Amniotic epithelial cell (primary cell): ENCODE data around the gene NAP1L4.
"Not testable (repeated sequence)": the region's sequence is repeated elsewhere in the genome, so short reads cannot be mapped to it uniquely, and the experiment has no call there.

Source experiments
- DNase-seq: peaks from one replicate; pipeline ENCODE4 v3.0.0-alpha.2; 2010; ENCODE audit warnings: low read depth

Gene NAP1L4

DNA sequence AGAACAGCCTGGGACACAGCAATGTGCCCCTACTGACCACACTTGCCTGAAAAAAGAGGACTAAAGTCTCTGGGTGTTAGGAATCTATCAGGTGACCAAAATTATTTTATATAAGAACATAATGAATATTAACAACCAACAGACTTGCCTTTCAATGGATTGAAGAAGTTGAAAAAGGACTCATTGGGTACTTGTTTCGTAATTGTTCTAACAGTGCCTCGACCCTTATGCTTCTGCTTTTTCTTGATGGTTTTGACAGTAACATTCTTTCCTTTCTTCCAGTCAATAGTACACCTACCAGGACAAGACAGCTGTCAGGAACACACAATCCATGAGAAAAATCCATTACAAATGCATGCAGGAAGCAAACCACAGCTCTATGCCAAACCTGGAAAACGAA, 33.9 kb downstream of the NAP1L4 start:
- DNase-seq, result no peak

DNA sequence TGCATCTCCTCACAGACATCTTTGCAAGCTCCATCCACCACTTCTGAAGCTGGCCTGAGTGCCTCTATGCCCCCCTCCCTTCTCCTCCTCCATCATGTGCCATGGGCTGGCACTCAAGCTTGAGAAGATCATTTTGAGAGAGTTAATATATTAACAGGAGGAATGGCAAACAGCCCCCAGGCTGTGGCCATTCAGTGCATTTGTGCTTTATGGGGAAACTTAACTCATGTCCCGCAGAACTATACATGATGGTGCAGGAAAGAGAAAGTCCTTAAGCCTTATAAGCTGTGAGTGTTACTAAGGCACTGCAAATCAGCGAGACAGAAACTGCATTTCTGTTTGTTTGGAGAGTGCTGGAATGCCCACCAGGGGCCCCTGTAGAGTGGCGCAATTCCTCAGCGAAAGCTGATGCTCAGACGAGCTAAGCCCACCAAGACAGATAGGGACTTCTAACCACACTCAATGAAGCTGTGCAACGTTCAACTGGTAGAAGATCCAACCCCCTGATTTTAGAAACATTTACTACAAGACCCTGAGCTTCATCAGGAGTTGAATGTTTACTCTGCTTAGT, 36.1 kb downstream of the NAP1L4 start:
- DNase-seq, result peak; percentile 65

DNA sequence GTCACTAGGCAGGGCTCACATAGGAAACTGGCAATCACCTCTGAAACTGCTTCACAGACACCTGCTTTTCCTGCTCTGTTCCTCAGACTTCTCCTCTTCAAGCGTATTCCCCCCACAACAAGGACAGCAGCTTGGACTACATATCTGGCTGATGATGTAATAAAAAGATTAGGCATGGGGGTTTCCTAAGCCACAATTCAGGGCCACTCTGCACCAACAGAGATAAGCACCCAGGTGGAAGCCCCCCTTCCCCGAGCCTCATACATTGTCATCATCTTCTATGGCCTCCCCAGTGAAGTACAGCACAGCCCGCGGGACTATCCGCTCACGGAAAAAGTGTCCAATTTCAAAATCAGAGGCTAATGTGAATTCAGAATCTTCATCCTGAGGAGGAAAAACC, 37.9 kb downstream of the NAP1L4 start:
- peak; percentile 70 for DNase-seq

DNA sequence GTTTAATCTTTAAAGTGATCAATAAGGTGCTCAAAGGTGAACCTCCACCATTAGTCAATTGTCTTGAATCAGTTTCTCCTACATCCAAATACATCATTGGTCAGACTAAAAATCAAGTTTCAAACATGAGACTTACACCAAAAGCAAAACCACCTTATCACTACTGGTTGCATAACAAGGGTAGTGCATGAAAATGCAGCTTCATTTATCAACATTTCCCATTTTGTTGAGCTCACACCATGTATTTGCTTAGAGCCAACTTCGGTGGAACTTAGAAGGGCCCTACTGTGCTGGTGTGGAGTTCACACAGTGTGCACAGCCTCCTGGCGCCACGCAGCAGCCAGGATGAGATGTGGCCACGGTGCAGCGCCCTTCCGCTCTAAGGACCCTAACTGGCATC, 39.8 kb downstream of the NAP1L4 start:
- DNase-seq, result peak; percentile 37

DNA sequence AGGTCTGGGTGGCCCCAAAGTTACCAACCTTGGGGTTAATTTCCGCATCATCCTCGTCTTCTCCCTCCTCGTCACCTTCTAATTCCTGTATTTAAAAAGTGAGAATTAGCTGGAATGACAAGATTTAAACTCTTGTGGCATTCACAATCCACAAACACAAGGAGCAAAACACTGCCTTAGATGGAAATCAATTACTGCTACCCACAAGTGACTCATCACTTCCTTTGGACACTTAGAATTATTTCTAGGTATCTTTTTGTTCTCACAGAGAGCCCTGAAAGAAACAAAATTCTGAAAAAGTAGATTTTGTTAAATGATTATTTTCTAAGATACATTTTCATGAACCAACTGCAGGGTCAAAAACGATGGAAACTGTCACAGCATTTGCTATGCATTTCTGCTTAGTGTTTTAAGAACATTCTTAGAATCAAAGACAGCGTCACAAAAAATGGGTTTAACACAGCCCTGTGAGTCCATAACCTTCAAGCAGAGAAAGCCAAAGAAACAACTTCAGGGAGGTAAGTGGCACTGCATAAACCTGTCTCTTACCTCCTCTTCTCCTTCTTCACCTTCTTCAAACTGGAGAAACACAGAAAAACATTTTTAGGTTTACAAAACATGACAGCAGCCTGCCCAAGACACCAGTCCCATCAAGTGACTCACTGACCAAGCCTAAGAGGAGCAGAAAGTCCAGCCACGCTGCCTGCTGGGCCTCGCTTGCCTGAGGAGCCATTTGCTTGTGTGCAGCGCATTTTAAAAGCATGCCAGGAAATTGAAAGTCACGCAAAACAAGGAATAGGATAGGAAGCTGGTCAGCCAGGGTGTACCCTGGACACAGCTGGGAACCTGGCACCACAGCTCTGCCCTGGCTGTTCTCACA, 40.7 kb downstream of the NAP1L4 start:
- DNase-seq, result peak; percentile 62

DNA sequence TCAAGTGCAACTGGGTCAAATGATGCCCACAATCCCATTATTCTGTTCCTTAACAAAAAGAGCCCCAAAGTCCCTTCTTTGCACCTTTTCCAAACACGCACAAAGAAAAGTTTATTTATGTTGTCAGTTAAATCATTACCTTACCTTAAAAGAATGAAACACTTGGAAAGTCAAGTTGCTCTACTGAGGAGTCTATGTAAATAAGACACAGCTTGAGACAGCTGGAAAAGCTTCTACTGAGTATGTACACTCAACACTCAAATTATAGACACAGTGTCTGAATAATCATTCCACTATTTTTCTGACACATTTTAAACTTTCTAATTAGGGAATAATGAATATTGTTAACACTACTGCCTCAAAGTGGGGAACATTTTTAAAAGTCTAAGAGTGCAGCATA, 41.3 kb downstream of the NAP1L4 start:
- no peak for DNase-seq

DNA sequence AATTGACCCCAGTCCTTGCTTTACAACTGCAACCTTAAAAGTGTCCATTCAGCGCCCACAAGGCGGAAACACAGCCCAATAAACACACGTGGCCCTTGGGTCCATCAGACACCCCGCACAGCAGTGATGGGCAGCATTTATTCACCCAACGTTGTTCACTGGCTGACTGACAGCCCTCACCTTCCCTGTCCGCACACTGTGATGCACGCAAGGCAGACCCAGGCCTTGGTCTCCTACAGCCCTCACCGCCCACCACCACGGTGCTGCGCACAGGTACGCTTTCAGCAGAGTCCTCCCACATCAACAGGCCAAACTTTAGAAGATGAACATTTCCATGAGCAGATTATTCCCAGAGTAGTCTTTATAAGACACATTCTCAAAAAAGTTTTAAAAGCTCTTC, 42.2 kb downstream of the NAP1L4 start:
- DNase-seq, result no peak

DNA sequence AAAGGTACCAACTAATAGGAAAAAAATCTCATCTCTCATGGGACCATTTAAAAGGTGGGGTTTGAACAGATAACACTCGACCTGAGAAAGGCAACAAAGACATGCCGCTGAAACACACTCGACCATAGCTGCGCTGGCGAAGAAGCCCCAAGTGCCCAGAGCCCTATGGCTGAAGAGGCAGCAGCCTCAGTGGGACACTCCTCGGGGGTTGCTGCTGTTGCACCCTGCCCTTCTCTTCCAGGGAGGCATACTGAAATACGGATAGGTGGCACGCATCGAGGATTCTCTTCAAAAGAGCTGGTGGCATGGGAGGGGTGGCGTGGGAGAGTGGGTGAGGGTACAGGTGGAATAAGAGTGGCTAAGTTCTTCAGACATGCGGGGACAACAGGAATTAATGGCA, 44.4 kb downstream of the NAP1L4 start:
- no peak for DNase-seq

DNA sequence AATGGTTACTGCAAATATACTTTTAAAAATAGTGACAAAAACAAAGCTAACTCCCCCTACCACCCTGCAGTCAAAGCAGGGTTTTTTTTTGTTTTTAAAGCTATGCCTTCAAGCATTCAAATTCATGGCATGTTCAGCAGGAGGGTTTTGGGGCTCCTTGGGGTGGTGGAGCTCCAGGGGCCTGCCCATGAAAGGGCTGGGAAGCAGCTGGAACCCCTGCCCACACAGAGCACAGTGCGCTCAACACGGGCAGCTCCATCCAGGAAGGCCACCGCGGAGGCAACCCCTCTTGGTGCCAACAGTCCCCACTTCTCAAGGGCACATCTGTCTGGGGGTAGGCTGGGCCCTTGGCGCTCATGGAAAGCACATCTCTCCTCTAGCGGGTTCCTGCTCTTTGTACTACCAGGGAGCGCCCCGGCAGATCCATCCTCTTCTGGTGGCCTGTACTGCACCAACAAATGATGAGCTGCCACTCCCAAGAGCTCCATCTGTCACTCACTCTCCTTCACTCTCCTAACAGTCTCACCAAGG, 46.3 kb downstream of the NAP1L4 start:
- DNase-seq, result no peak

DNA sequence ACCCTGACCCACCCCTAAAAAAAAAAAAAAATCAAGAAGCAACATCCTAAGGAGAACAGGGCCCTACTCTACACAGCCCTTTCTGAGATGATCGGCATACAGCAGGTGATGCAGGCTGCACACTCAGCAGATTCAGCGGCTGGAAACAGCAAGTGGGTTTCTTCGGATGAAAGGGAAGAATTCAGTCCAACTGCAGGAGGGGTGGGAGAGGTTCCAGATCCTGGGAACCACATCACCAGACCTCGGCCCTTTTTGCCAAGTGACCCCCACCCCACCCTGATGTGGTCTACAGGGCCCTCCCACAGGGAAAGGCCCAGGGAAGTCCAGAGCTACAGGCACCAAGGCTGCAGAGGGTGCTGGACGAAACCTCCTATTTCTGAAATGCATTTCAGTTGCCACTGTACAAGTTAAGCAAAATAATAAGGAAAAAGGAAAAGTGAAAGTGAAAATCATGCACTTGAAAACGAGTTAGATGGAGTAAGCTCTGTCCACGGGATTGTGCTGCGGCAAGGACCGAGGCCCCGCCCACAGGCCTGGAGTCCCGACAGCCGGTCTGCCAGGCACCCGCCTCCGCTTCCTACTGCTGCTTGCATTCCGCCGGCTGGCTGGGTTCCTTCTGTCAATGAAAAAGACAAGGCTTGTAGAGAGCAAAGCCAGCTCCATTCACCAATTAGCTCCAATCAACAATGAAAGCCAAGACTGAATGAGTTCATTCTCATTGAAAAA, 46.9 kb downstream of the NAP1L4 start:
- DNase-seq, result peak; percentile 90

DNA sequence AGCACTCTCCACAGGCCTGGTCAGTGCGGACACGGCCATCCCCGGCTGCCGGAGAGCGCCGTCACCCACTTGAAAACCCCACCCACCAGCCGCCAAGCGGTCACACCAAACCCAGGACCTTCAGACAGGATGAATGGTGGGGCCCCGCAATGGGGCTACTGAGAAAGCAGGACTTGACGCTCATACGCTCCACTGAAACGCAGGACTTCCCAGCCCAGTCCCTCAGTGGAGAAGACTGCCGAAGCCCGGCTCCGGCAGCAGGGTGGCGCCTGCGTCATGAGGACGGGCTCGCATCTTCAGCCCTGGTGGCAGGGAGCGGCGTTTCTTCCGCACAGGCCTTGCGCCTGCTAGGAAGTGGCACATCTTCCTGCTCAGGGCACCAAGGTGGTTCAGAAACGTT, 47.6 kb downstream of the NAP1L4 start:
- DNase-seq, result no peak

DNA sequence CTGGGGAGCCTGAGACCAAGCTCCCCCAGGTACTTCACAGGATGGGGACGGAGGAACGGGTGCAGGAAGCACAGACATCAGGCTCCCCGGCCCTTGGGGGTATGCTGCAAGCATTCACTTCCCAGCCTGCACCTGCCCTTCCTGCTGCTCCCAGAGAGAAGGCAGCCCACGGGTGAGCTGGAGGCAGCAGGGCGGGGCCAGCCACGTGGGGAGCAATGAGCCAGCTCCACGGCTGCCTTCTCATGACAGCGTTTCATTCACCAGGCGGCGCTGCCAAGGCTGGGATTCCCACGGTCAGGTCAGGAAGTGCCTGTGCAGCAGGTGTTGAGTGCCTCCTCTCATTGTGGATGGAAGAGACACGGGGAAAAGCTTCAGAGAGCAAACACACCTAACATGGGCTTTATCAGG, 48.4 kb downstream of the NAP1L4 start:
- peak; percentile 41 for DNase-seq

DNA sequence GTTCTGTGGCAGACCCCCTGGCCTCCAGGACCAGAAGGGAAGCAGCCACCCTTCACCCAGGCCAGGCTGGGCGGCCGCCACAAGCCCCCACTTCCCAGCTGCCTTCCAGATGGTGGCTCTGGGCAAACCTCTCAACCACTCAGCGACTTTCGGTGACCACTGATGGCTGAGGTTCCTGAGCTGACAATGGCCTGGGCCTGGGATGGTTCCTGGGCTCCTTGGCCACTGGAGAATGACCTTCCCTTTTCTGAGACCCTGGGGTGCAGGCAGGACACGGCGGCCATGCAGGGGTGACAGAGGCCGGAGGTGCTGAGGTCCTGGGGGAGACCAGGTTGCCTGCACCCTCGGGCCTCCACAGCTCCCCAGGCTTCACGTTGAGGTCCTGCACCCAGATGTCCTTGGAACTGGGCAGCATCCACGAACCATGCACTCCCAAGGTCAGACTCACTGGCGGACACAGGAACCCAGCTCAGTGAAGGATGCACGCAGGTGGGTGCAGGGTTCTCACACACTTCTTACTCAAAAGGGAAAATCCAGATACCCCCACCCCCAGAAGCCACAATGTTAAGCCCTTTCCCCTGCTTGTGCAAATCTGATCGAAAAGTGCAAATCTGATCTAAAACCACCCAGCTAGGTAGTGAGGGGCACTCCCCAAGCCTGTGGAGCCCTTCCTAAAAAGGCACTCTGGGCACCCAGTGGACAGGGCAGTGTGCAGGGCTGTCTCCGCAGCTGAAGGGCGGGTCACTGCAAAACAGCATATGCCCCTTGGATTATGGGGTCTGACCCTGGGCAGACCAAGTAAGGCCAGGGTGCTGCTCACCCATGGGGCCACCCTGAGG, 49.0 kb downstream of the NAP1L4 start:
- no peak for DNase-seq

DNA sequence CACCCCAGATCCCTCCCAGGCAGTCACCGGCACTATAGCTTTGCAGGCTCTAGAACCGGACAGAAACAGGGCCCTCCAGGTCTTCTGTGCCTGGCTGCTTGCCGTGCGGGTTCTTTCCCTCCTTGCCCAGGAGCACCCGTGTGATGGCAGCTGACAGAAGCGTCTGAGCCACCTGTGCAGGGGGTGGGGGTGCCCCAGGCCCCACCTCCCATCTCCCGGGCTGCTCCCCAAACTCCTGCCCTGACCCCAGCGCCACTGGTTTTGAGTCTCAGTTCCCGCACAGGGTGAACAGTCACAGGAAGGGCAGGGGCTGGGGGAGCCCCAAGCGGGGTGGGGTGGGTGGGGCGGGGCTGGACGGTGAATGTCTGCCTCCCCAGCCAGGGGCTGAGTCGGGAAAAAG, 49.7 kb downstream of the NAP1L4 start:
- DNase-seq, result no peak

DNA sequence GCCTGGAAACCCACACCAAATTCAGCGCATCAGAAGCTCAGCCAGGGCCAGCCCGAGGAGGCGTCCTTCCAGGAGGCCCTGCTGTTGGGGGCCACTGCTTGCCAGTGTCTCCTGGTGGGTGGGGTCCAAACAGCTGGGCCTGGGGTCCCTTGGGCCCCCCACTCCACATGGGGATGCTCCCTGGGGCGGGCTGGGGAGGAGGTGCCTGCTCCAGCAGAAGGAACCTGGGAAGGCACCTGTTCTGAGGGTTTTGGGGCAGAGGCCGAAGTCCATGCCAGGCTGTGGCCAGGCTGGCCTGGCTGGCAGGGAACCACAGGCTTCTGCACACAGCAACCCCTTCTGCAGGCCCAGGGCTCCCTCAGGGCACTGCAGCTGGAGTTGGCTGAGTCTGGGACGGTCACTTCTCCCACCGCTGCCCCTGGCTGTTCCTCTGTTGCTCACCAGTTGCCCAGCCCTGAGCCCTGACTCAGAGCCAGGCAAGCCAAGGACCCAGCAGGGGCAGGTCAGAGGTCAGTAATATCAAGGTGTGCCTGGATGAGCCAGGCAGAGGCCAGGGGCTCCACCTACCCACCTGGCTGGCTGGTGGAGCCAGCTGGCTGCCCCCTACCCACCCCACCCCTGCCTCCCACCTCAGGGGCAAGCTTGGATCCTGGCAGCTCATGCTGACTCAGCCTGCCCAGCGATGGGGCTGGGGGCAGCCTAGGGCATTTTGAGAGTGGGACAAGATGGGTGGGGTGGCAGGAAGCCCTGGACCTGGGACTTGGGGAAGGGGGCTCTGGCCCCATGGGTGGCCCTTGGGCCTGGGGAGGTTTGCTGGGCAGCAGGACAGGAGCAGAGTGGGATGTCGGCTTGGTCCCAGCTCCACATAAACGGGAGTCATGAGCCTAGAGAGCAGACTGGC, 51.0 kb downstream of the NAP1L4 start:
- DNase-seq, result no peak

DNA sequence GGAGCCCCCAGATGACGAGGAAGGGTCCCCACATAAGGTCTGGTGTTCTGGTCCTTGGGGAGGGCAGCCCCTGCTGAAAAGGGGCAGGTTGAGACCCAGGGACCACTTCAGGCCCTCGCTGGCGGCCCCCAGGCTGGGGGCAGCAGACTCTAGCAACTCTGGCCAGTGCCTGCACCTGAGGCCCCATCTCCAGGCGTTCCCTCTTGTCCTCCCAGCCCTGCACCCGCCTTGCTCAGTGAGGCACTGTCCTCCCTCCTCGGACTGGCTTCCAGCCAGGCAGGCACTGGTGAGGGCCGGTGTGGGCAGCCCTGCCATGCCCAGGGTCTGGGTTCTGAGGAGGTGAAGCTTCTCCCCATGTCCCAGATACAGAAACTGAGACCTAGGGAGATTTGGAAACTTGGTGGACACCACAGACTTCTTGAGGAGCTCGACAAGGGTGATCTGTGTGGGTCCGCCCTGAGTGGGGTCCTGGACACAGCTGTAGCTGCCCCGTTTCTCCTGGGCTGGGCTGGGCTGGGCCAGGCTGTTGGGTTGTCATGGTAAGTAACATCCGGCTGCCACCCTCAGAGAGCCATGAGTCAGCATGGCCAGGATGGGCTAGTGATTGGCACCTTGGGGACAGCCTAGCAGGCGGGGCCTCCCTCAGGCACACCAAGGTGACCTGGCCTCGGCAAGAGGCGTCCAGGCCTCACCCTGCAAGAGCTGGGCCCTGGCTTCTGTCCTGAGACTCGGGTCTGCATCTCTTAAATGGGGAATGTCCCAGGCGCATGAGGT, 51.8 kb downstream of the NAP1L4 start:
- DNase-seq, result no peak

DNA sequence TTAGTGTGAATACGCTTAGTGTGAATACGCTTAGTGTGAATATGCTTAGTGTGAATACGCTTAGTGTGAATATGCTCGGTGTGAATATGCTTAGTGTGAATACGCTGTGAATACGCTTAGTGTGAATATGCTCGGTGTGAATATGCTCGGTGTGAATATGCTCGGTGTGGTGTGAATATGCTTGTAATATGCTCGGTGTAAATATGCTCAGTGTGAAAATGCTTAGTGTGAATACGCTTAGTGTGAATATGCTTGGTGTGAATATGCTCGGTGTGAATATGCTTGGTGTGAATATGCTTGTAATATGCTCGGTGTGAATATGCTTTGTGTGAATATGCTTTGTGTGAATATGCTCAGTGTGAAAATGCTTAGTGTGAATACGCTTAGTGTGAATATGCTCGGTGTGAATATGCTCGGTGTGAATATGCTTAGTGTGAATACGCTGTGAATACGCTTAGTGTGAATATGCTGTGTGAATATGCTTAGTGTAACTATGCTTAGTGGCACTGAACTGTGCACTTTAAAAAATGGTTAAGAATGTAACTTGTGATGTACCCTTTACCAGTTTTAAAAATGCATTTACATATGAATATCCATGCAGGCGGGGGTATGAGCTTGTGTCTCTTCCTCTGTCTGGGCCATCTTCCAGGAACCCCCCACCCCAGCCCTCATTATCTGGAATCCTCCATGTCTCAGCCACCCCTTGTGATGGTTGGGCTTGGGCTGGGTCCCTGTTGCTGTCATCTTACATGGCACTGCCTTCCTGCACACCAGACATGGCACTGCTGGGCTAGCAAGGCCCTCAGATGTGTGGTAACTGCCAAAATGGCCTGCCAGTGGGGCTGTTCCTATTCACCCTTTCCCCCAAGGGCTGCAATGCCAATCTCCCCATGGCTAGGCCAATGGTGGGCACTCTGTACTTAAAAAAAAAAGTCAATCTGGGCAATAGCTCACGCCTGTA, 53.4 kb downstream of the NAP1L4 start:
- not testable (repeated sequence) for DNase-seq

DNA sequence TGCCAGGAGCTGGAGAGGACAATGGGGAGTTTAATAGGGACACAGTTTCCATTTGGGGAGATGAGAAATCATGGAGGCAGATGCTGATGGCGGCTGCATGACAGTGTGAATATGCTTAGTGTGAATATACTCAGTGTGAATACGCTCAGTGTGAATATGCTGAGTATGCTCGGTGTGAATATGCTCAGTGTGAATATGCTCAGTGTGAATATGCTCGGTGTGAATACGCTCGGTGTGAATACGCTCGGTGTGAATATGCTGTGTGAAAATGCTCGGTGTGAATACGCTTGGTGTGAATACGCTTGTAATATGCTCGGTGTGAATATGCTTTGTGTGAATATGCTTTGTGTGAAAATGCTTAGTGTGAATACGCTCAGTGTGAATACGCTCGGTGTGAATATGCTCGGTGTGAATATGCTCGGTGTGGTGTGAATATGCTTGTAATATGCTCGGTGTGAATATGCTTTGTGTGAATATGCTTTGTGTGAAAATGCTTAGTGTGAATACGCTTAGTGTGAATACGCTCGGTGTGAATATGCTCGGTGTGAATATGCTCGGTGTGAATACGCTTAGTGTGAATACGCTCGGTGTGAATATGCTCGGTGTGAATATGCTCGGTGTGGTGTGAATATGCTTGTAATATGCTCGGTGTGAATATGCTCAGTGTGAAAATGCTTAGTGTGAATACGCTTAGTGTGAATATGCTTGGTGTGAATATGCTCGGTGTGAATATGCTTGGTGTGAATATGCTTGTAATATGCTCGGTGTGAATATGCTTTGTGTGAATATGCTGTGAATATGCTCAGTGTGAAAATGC, 54.3 kb downstream of the NAP1L4 start:
- not testable (repeated sequence) for DNase-seq
